ENCODE data around the gene GLUL. TPM values are rescaled to one million over a fixed set of nuclear protein-coding genes. Genes with fewer than 3 reads are reported as not detected.

GLUL gene
- polyA plus RNA-seq, 3 donors = 506 to 1,423 (median 523) TPM

DNA sequence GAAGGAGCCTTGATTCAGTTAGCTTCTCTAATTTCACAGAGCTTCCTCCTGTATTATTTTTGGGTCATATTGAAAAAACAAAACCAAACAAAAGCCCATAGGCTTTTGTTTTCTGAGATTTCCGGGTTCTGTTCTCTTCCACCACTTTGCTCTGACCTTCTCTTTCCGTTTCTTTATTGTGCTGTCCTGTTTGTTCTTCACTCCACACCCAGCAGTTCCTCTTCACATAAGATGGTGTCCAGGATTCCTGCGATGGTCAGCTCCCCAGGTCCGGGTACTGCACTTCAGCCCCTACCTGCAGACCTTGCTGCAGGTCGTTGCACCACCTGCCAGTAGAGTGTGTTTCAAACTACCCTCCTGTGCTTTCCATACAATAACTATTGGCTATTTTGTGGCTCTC lies 44.6 kb downstream of the GLUL start:
- no peak overlapping the region for H3K4me3 Mint-ChIP-seq
- H3K27me3 Mint-ChIP-seq (ENCODE audit: low read depth in 3 of 3) = peaks cover 0 to 2% (median 0%) of the 10 kb centered on the region in 3 donors
- H3K9me3 Mint-ChIP-seq = no peaks in the 10 kb centered on the region
- Histone ChIP-seq H4K20me1 (ENCODE audit: insufficient read depth, low read length) (no peaks in the 10 kb centered on the region), H3K4me3 (replicated peaks in 1 of 3; ENCODE audit: low read depth in 2 of 3, low read length in 3 of 3) (no peak overlapping the region), H3K9me3 (replicated peaks in 1 of 2; ENCODE audit: control insufficient read depth in 1 of 2, insufficient read depth in 1 of 2, low read length in 2 of 2) (no peaks in the 10 kb centered on the region), H3K9ac (ENCODE audit: insufficient read depth, low read length, poor library complexity, severe bottlenecking) (no peak overlapping the region), H3K4me2 (replicated peaks; ENCODE audit: extremely low read depth, low read length, poor library complexity, severe bottlenecking) (no peak overlapping the region), H3K4me1 (ENCODE audit: control insufficient read depth in 1 of 2, insufficient read depth in 2 of 2, low read length in 2 of 2) (no peaks in the 10 kb centered on the region), H3K36me3 (replicated peaks in 1 of 2; ENCODE audit: control insufficient read depth in 1 of 2, insufficient read depth in 2 of 2, low read length in 2 of 2) (no peaks in the 10 kb centered on the region), H3K27me3 (ENCODE audit: control insufficient read depth in 2 of 2, insufficient read depth in 2 of 2, low read length in 2 of 2) (no peaks in the 10 kb centered on the region), H2AFZ (ENCODE audit: insufficient read depth, low read depth, low read length, poor library complexity, severe bottlenecking) (no peak overlapping the region), H3K27ac (ENCODE audit: low read depth in 1 of 2, low read length in 2 of 2) (no peak overlapping the region), H3K79me2 (ENCODE audit: insufficient read depth, low read length) (no peaks in the 10 kb centered on the region)
- WGBS (ENCODE audit: insufficient coverage) = 100% methylated on average over 5 of the region's 5 CpGs
- intact Hi-C loops (cut with micrococcal nuclease) = no loop called here
- TF ChIP-seq, protein P1, sequence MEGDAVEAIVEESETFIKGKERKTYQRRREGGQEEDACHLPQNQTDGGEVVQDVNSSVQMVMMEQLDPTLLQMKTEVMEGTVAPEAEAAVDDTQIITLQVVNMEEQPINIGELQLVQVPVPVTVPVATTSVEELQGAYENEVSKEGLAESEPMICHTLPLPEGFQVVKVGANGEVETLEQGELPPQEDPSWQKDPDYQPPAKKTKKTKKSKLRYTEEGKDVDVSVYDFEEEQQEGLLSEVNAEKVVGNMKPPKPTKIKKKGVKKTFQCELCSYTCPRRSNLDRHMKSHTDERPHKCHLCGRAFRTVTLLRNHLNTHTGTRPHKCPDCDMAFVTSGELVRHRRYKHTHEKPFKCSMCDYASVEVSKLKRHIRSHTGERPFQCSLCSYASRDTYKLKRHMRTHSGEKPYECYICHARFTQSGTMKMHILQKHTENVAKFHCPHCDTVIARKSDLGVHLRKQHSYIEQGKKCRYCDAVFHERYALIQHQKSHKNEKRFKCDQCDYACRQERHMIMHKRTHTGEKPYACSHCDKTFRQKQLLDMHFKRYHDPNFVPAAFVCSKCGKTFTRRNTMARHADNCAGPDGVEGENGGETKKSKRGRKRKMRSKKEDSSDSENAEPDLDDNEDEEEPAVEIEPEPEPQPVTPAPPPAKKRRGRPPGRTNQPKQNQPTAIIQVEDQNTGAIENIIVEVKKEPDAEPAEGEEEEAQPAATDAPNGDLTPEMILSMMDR (IDR thresholded peaks at IDR 0.05) = no peak
- no peaks in the 10 kb centered on the region for H3K4me1 Mint-ChIP-seq
- no peaks in the 10 kb centered on the region for H3K36me3 Mint-ChIP-seq
- H3K27ac Mint-ChIP-seq = no peak overlapping the region
- DNase-seq = no peak

DNA sequence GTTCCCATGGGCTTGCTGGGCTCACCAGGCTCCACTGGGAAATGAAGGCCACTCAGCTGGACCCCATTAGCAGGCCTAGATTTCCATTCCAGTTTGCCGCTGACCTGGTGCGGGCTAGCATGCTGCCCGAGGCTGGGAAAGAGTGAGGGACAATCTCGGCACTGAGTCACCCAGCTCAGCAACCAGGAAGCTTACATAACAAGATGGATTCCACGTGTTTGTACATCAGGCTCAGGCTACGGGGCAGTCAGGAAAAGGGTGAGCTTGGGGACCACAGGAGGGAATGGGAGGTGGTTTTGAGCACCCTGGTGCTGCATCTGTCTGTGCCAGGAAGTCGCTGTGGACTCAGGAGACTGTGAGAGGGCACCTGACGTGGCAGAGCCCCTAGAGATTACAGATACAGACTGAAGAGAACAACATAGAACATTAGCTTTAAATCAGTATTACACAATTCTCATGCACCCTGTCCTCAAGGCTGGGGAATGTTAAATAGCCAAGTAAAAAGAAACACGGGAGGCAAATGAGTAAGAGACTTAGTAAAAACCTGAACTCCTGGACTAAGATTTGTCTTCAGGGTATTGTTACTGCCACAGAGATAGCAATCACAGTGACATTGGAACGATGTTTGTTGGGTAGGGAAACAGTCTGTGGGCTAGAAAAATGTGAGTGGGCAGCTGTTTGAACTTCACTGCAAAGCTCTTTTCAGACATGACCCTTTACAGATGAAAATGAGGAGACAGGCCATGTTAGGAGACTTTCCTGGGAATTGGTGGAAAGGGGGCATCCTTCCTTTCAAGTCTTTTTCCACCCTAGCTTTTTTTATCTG lies 51.1 kb downstream of the GLUL start:
- Histone ChIP-seq H3K27me3 (ENCODE audit: control insufficient read depth in 2 of 2, insufficient read depth in 2 of 2, low read length in 2 of 2) (no peaks in the 10 kb centered on the region), H3K4me1 (ENCODE audit: control insufficient read depth in 1 of 2, insufficient read depth in 2 of 2, low read length in 2 of 2) (peaks cover 0 to 3% of the 10 kb centered on the region in 2 donors), H3K4me2 (replicated peaks; ENCODE audit: extremely low read depth, low read length, poor library complexity, severe bottlenecking) (no peak overlapping the region), H4K20me1 (ENCODE audit: insufficient read depth, low read length) (no peaks in the 10 kb centered on the region), H3K27ac (ENCODE audit: low read depth in 1 of 2, low read length in 2 of 2) (no peak overlapping the region), H3K4me3 (replicated peaks in 1 of 3; ENCODE audit: low read depth in 2 of 3, low read length in 3 of 3) (no peak overlapping the region), H3K79me2 (ENCODE audit: insufficient read depth, low read length) (no peaks in the 10 kb centered on the region), H3K36me3 (replicated peaks in 1 of 2; ENCODE audit: control insufficient read depth in 1 of 2, insufficient read depth in 2 of 2, low read length in 2 of 2) (no peaks in the 10 kb centered on the region), H2AFZ (ENCODE audit: insufficient read depth, low read depth, low read length, poor library complexity, severe bottlenecking) (peak overlapping the region; percentile 58), H3K9ac (ENCODE audit: insufficient read depth, low read length, poor library complexity, severe bottlenecking) (no peak overlapping the region), H3K9me3 (replicated peaks in 1 of 2; ENCODE audit: control insufficient read depth in 1 of 2, insufficient read depth in 1 of 2, low read length in 2 of 2) (no peaks in the 10 kb centered on the region)
- DNase-seq = peak in 2 of 3 donors; percentile 7 to 28
- TF ChIP-seq, protein P1 (IDR thresholded peaks at IDR 0.05) = no peak
- Mint-ChIP-seq H3K4me1 (peaks cover 16% of the 10 kb centered on the region), H3K27me3 (ENCODE audit: low read depth in 3 of 3) (peaks cover 0 to 2% (median 0%) of the 10 kb centered on the region in 3 donors), H3K36me3 (no peaks in the 10 kb centered on the region), H3K27ac (peak overlapping the region in 3 of 7 donors; percentile 4 to 69 (median 17)), H3K9me3 (no peaks in the 10 kb centered on the region), H3K4me3 (peak overlapping the region; percentile 6 to 43)
- intact Hi-C loops (cut with micrococcal nuclease) = no loop called here
- 81% methylated on average over 5 of the region's 10 CpGs for WGBS (ENCODE audit: insufficient coverage)

Measured in CD14-positive monocyte (primary cell).